RWPE1 (cell line): Measurements from ENCODE around the gene GALR3.

ENCODE experiments used
- CTCF ChIA-PET: fragments of 350-600 bp; sonication (Branson Sonifier 250); formaldehyde crosslinking; extraction: SDS; loops from one replicate; lab custom pipeline; 2021; lab: Yijun Ruan, JAX
- POLR2A ChIA-PET: fragments of 400-600 bp; formaldehyde crosslinking; extraction: SDS; loops from one replicate; lab custom pipeline; 2020; ENCODE audit warnings: antibody characterized with exemption; ENCODE audit not compliant: low non-redundant PET; lab: Yijun Ruan, JAX
- DNase-seq: peaks from one replicate; pipeline ENCODE4 v3.0.0; 2012; ENCODE audit warnings: low spot score
- H3K27ac ChIP-seq: fragments of 450-650 bp; 2 replicates; pipeline ENCODE4 v1.5.1; 2017
- CTCF ChIP-seq: fragments of 450-650 bp; conservative IDR thresholded peaks from 2 replicates; pipeline ENCODE4 v1.5.1; 2017; ENCODE audit warnings: low read depth, mild to moderate bottlenecking

GALR3 gene

DNA sequence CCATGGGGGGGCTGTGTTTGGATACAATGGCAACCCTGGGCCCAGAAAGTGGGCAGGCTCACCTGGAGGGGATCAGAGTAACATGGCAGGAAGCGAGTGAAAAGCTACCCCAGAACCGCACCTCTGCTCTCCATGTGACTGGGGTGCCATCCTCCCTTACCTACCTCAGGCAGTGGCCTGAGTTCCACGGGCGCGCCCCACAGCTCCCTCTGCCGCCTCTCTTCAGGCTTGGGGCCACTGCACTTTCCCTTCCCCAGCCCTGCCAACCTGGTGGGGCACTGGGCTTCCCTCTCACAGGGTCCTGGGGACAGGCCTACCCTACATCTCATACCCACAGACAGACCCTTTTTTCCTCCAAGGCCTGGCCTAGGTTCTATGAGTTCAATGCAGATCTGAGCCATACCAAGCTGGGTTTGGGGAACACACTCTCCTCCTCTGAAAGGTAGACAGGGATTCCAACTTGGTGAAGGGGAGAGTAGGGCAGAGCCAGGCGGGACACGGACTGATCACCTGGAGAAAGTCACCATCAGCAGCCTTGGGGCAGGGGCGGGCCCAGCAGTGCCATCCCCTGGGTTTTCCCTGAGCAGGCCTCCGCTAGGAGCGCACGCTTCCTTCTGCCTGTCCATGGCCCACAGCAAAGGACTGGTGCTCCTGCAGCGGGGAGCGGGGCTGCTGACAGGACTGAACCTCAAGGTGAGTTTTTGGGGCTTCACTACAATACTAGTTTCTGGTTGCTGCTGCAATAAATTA, 7.1 kb downstream of the GALR3 start:
- peak overlapping the region; percentile 33 for H3K27ac ChIP-seq
- CTCF ChIA-PET, result interaction anchor here (0.8 kb wide), 1 partner anchor 33 kb away, joined by 3 read pairs; no protein-coding TSS in a partner anchor
- DNase-seq, result no peak
- POLR2A ChIA-PET, result no interaction called here
- TF ChIP-seq CTCF, result no peak

DNA sequence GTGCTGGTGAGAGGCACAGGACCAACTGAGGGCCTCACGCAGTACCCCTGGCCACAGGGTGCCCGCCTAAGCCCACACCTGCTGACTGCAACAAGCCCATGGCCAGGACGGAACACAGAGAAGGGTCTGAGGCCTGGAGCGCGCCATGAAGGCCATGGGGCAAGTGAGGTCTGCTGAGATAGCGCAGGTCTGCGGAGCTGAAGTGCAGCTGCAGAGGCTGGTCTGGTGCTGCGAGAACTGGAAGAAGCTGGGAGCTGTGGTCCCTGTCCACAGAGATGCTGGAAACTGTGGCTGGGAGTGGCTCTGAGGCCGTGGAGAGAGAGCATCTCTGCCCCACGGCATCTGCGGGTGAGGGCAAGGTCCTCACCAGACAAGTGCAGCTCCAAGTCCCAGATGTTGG, 8.3 kb downstream of the GALR3 start:
- no peak for TF ChIP-seq CTCF
- H3K27ac ChIP-seq, result no peak overlapping the region
- no peak for DNase-seq
- CTCF ChIA-PET, result no interaction called here
- POLR2A ChIA-PET, result no interaction called here

DNA sequence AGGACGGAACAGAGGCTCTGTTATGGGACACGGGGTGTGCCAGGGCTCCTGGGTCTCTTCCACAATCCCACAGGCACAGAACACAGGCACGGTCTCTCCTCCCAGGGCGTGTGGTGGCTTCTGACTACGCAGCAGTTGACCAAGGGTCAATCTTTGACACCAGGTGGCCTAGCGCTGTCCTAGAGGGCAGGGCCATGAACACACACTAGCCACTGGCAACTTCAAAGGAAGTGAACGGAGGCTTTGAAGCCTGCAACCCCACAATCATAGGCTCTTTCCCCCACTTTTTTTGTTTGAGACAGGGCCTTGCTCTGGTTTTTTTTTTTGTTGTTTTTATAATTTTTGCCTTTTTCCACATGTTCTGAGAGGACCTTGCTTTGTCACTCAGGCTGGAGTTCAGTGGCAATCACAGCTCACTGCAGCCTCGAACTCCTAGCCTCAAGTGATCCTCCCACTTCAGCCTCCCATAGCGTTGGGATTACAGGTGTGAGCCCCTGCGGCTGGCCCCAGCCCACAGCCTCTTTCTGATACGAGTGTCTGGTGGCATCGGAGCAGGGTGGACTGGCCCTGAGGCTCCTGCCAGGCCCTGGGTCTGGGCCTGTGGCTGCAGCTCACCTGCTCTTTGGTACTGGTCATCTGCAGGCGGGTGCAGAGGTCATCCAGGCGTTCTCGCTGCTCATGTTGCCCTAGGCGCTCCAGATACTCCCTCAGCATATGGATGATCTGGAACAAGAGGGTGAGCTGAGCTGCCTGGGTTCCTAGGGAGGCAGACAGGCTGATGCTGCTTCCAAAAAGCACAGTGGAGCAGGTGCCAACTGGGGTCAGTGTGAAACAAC, 9.1 kb downstream of the GALR3 start:
- CTCF ChIA-PET, result no interaction called here
- no peak for TF ChIP-seq CTCF

DNA sequence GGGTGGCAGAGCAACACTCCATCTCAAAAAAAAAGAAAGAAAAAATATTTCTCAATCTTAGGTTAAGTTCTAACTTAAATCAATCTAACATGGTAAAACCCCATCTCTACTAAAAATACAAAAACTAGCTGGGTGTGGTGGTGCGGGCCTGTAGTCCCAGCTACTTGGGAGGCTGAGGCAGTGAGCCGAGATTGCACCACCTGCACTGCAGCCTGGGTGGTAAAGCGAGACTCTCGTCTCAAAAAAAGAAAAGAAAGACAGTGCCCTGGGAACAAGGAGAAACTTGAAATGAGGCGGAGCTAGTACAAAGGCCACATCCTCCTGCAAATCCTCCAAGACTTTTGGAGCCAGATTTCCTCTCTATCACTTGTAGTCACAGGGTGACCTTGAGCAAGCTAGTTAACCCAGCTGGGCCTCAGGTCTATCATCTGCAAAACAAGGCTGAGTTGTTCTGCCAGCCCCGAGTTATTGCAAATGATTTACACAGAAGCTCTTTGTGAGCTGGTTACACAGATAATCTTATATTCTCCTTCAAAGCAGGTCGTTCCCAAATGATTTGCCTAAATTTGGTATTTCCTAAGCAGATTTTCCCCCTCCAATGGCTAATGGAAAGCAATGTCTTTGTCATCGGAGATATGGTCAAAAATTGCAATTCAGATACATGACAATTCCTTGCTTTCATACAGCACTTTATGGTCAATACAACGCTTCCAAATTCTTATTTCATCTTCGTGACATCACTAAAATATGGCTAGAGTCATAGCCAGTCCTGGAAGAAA, 19.0 kb downstream of the GALR3 start:
- ChIA-PET CTCF (interaction anchor here (1.1 kb wide), 2 partner anchors 19 to 25 kb away, joined by 3 to 4 read pairs; partner anchors contain the start of gene GALR3), POLR2A (interaction anchor here (0.5 kb wide), 1 partner anchor 36 kb away, joined by 9 read pairs; no protein-coding TSS in a partner anchor)
- H3K27ac ChIP-seq, result peak overlapping the region; percentile 47
- no peak for TF ChIP-seq CTCF
- no peak for DNase-seq

More for the DNA sequence above, 9.1 kb downstream of the GALR3 start:
- POLR2A ChIA-PET, result no interaction called here
- H3K27ac ChIP-seq, result no peak overlapping the region
- DNase-seq, result no peak

GRCh38 chr22:37843741-37844089, 20.5 kb downstream of the GALR3 start:
- DNase-seq, result peak; percentile 25
- POLR2A ChIA-PET, result interaction anchor here (0.5 to 0.6 kb wide), 2 partner anchors 89 to 97 kb away, joined by 3 read pairs; no protein-coding TSS in a partner anchor
- peak overlapping the region; percentile 96 for H3K27ac ChIP-seq
- CTCF ChIA-PET, result interaction anchor here (1.1 kb wide), 1 partner anchor 27 kb away, joined by 4 read pairs; no protein-coding TSS in a partner anchor
- no peak for TF ChIP-seq CTCF
